Stimulated activated naive CD8-positive, alpha-beta T cell treated with anti-CD3 and anti-CD28 coated beads, Interleukin-15, Interleukin-2, amounts not matched to agents 100 ng/mL and 50 ng/mL, for 24 hours (primary cell): ENCODE measurements around the gene MBL2.

Source experiments
- H3K27ac Mint-ChIP-seq: one replicate; pipeline ENCODE4 v1.8.0; 2021; ENCODE audit warnings: mild to moderate bottlenecking, mixed read lengths
- H3K27me3 Mint-ChIP-seq: one replicate; pipeline ENCODE4 v1.8.0; 2021; ENCODE audit warnings: mixed read lengths
- H3K36me3 Mint-ChIP-seq: one replicate; pipeline ENCODE4 v1.8.0; 2021; ENCODE audit warnings: low read depth, mixed read lengths
- H3K4me1 Mint-ChIP-seq: one replicate; pipeline ENCODE4 v1.8.0; 2021; ENCODE audit warnings: low read depth, mixed read lengths
- H3K4me3 Mint-ChIP-seq: one replicate; pipeline ENCODE4 v1.8.0; 2021; ENCODE audit warnings: mild to moderate bottlenecking, mixed read lengths
- H3K9me3 Mint-ChIP-seq: one replicate; pipeline ENCODE4 v1.8.0; 2021; ENCODE audit warnings: mixed read lengths

Gene MBL2

GRCh38 chr10:52778511-52779392 is 6.2 kb upstream of the MBL2 start:
- no peaks in the 10 kb centered on the region for H3K27me3 Mint-ChIP-seq
- H3K27ac Mint-ChIP-seq, result no peak overlapping the region
- H3K4me1 Mint-ChIP-seq, result no peaks in the 10 kb centered on the region
- no peaks in the 10 kb centered on the region for H3K9me3 Mint-ChIP-seq
- no peak overlapping the region for H3K4me3 Mint-ChIP-seq
- no peaks in the 10 kb centered on the region for H3K36me3 Mint-ChIP-seq

GRCh38 chr10:52777414-52777813 is 4.8 kb upstream of the MBL2 start:
- Mint-ChIP-seq H3K4me3 (no peak overlapping the region), H3K36me3 (no peaks in the 10 kb centered on the region), H3K4me1 (no peaks in the 10 kb centered on the region), H3K9me3 (no peaks in the 10 kb centered on the region), H3K27ac (no peak overlapping the region), H3K27me3 (no peaks in the 10 kb centered on the region)

GRCh38 chr10:52776471-52776903 is 3.9 kb upstream of the MBL2 start:
- H3K4me1 Mint-ChIP-seq, result no peaks in the 10 kb centered on the region
- H3K9me3 Mint-ChIP-seq, result no peaks in the 10 kb centered on the region
- H3K27ac Mint-ChIP-seq, result no peak overlapping the region
- H3K36me3 Mint-ChIP-seq, result no peaks in the 10 kb centered on the region
- no peaks in the 10 kb centered on the region for H3K27me3 Mint-ChIP-seq
- H3K4me3 Mint-ChIP-seq, result no peak overlapping the region

- H3K4me3 Mint-ChIP-seq, result no peak overlapping the region
- no peak overlapping the region for H3K27ac Mint-ChIP-seq
- H3K36me3 Mint-ChIP-seq, result no peaks in the 10 kb centered on the region
- H3K27me3 Mint-ChIP-seq, result no peaks in the 10 kb centered on the region
- no peaks in the 10 kb centered on the region for H3K9me3 Mint-ChIP-seq
- no peaks in the 10 kb centered on the region for H3K4me1 Mint-ChIP-seq
Measured at GRCh38 chr10:52775132-52775647, 2.6 kb upstream of the MBL2 start.

GRCh38 chr10:52774600-52775106 is 2.1 kb upstream of the MBL2 start:
- H3K4me3 Mint-ChIP-seq, result no peak overlapping the region
- H3K27ac Mint-ChIP-seq, result no peak overlapping the region
- no peaks in the 10 kb centered on the region for H3K9me3 Mint-ChIP-seq
- H3K4me1 Mint-ChIP-seq, result no peaks in the 10 kb centered on the region
- H3K36me3 Mint-ChIP-seq, result no peaks in the 10 kb centered on the region
- H3K27me3 Mint-ChIP-seq, result no peaks in the 10 kb centered on the region

GRCh38 chr10:52774182-52774581 is 1.6 kb upstream of the MBL2 start:
- no peaks in the 10 kb centered on the region for H3K36me3 Mint-ChIP-seq
- no peak overlapping the region for H3K4me3 Mint-ChIP-seq
- no peaks in the 10 kb centered on the region for H3K9me3 Mint-ChIP-seq
- no peaks in the 10 kb centered on the region for H3K4me1 Mint-ChIP-seq
- H3K27me3 Mint-ChIP-seq, result no peaks in the 10 kb centered on the region
- H3K27ac Mint-ChIP-seq, result no peak overlapping the region

- Mint-ChIP-seq H3K36me3 (no peaks in the 10 kb centered on the region), H3K9me3 (no peaks in the 10 kb centered on the region), H3K4me1 (no peaks in the 10 kb centered on the region), H3K4me3 (no peak overlapping the region), H3K27ac (no peak overlapping the region), H3K27me3 (no peaks in the 10 kb centered on the region)
Measured at GRCh38 chr10:52771534-52772445, 794 bp downstream of the MBL2 start.

- Mint-ChIP-seq H3K27ac (no peak overlapping the region), H3K36me3 (no peaks in the 10 kb centered on the region), H3K4me3 (no peak overlapping the region), H3K27me3 (no peaks in the 10 kb centered on the region), H3K9me3 (no peaks in the 10 kb centered on the region), H3K4me1 (no peaks in the 10 kb centered on the region)
Measured at GRCh38 chr10:52770904-52771303, 1.7 kb downstream of the MBL2 start.

GRCh38 chr10:52769966-52770365 is 2.6 kb downstream of the MBL2 start:
- Mint-ChIP-seq H3K27ac (no peak overlapping the region), H3K27me3 (no peaks in the 10 kb centered on the region), H3K4me1 (no peaks in the 10 kb centered on the region), H3K4me3 (no peak overlapping the region), H3K9me3 (no peaks in the 10 kb centered on the region), H3K36me3 (no peaks in the 10 kb centered on the region)

GRCh38 chr10:52768001-52768532 is 4.5 kb downstream of the MBL2 start:
- no peaks in the 10 kb centered on the region for H3K4me1 Mint-ChIP-seq
- H3K27ac Mint-ChIP-seq, result no peak overlapping the region
- H3K4me3 Mint-ChIP-seq, result no peak overlapping the region
- no peaks in the 10 kb centered on the region for H3K36me3 Mint-ChIP-seq
- no peaks in the 10 kb centered on the region for H3K27me3 Mint-ChIP-seq
- no peaks in the 10 kb centered on the region for H3K9me3 Mint-ChIP-seq

GRCh38 chr10:52762088-52762487 is 10.5 kb downstream of the MBL2 start:
- Mint-ChIP-seq H3K4me1 (no peaks in the 10 kb centered on the region), H3K9me3 (no peaks in the 10 kb centered on the region), H3K4me3 (no peak overlapping the region), H3K27ac (no peak overlapping the region), H3K36me3 (no peaks in the 10 kb centered on the region), H3K27me3 (no peaks in the 10 kb centered on the region)

- Mint-ChIP-seq H3K4me1 (no peaks in the 10 kb centered on the region), H3K4me3 (no peak overlapping the region), H3K9me3 (no peaks in the 10 kb centered on the region), H3K27ac (no peak overlapping the region), H3K27me3 (no peaks in the 10 kb centered on the region), H3K36me3 (no peaks in the 10 kb centered on the region)
Measured at GRCh38 chr10:52759154-52759553, 13.4 kb downstream of the MBL2 start.

GRCh38 chr10:52758406-52758805 is 14.2 kb downstream of the MBL2 start:
- Mint-ChIP-seq H3K27me3 (no peaks in the 10 kb centered on the region), H3K36me3 (no peaks in the 10 kb centered on the region), H3K4me1 (no peaks in the 10 kb centered on the region), H3K4me3 (no peak overlapping the region), H3K9me3 (no peaks in the 10 kb centered on the region), H3K27ac (no peak overlapping the region)

- Mint-ChIP-seq H3K27ac (no peak overlapping the region), H3K9me3 (no peaks in the 10 kb centered on the region), H3K4me1 (no peaks in the 10 kb centered on the region)
Measured at GRCh38 chr10:52757773-52758172, 14.8 kb downstream of the MBL2 start.

GRCh38 chr10:52756966-52757365 is 15.6 kb downstream of the MBL2 start:
- Mint-ChIP-seq H3K36me3 (no peaks in the 10 kb centered on the region), H3K4me3 (no peak overlapping the region), H3K27me3 (no peaks in the 10 kb centered on the region), H3K27ac (no peak overlapping the region), H3K4me1 (no peaks in the 10 kb centered on the region), H3K9me3 (no peaks in the 10 kb centered on the region)

More at GRCh38 chr10:52757773-52758172, 14.8 kb downstream of the MBL2 start:
- Mint-ChIP-seq H3K36me3 (no peaks in the 10 kb centered on the region), H3K4me3 (no peak overlapping the region), H3K27me3 (no peaks in the 10 kb centered on the region)
